GM12872 (cell line): ENCODE data around the gene WDR73.

ENCODE experiments used
- TF ChIP-seq, protein P1 (sequence below): IDR thresholded peaks from 3 replicates; pipeline ENCODE4 v1.5.1; 2011; ENCODE audit warnings: low read depth, mild to moderate bottlenecking, low read length, moderate library complexity; ENCODE audit not compliant: insufficient read depth

The WDR73 gene

DNA sequence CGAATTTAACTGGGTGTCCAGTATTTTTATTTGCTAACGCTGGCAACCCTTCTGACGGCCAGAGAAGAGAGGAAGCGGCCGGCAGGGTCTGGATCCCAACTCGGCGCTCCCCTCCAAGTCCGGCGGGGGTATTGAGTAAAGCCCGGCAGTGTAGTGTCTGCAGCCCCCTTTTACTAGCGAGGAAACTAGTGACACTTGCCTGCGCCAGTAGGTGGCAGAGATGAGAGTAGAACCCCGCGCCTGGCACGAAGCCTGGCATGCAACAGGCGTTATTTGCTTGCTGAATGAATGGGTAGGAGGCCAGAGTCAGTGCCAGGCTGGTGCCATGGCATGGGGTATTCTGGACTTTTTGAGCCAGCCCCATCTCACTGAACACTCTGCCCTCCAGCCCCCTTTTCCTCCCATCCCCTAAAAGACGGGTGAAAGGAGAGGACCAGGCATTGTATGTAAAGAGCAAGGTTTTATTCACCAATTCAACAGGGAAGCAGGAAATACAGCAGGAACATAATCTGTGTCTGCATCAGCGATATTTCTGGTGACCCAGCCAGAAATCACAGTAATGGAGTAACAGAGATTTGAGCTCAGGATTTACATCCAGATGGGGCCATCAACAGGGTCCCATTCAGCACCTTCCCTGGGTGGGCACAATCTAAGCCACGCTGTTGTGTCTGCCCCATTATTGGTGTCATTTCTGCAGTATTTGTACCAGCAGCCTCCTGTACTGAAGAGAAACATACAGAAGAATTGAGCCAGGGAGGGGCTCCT lies 788 bp upstream of the WDR73 start:
- TF ChIP-seq, protein P1, sequence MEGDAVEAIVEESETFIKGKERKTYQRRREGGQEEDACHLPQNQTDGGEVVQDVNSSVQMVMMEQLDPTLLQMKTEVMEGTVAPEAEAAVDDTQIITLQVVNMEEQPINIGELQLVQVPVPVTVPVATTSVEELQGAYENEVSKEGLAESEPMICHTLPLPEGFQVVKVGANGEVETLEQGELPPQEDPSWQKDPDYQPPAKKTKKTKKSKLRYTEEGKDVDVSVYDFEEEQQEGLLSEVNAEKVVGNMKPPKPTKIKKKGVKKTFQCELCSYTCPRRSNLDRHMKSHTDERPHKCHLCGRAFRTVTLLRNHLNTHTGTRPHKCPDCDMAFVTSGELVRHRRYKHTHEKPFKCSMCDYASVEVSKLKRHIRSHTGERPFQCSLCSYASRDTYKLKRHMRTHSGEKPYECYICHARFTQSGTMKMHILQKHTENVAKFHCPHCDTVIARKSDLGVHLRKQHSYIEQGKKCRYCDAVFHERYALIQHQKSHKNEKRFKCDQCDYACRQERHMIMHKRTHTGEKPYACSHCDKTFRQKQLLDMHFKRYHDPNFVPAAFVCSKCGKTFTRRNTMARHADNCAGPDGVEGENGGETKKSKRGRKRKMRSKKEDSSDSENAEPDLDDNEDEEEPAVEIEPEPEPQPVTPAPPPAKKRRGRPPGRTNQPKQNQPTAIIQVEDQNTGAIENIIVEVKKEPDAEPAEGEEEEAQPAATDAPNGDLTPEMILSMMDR: peak; percentile 77

DNA sequence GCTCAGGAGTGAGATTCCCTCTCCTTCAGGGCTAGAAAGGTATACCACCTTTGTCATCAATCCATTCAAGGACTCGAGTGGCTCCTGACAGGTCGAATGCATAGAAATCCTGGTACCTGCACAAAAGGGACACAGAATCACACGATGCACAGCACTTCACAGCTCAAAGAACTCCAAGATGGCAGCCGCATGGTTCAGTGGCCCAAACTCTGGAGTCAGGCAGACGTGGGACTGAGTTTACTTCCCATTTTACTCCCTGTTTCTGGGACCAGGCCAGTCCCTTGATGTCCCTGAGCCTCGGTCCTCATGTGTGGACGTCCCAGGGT lies 536 bp downstream of the WDR73 start:
- TF ChIP-seq, protein P1: no peak

DNA sequence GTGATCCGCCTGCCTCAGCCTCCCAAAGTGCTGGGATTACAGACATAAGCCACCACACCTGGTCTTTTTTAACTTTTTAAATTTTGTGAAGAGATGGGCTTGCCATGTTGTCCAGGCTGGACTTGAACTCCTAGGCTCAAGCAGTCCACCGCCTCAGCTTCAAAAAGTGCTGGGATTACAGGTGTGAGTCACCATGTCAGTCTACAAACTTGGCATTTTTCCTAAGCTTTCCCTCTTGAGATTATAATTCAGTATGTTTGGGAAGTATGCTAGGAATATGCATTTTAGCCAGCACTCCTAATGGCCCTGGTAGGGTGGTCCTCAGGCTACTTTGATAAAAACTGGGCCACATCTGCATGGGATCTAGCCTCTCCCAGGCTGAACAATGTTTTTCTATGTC lies 4.4 kb downstream of the WDR73 start:
- TF ChIP-seq, protein P1: no peak

DNA sequence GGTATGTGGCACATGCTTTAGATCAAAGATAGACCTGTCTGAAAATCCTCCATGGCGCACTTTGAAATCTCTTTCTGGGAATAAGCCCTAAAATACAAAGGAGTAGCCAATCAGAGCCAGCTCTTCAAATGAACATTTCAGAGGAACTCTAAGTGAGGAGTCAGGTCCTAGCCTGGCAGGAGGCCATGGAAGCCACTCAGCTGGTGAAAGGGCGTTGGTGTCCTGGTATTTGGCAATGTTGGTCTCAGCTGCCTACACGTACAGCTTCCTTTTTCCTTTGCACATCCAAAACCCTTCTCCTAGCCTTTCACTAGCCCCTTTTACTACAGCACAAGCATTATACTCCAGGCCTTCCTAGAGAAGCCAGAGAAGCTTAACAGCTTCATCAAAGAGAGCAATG lies 5.5 kb downstream of the WDR73 start:
- TF ChIP-seq, protein P1: no peak

DNA sequence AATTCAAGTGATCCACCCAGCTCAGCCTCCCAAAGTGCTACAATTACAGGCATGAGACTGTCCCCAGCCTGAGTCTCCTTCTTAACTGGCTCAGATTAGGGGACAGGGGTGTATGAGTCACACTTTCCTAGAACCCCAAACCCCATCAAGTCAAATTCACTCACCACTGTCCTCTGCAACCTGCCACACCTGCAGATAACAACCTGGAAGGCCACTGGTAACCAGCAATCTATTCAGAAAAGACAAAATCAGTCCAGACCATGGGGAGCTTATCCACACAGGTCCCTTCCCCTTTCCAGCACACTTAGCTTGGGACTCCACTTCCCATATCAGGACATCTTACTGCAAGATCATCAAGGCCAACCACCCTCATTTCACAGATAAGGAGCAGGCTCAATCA lies 6.4 kb downstream of the WDR73 start:
- TF ChIP-seq, protein P1: no peak

DNA sequence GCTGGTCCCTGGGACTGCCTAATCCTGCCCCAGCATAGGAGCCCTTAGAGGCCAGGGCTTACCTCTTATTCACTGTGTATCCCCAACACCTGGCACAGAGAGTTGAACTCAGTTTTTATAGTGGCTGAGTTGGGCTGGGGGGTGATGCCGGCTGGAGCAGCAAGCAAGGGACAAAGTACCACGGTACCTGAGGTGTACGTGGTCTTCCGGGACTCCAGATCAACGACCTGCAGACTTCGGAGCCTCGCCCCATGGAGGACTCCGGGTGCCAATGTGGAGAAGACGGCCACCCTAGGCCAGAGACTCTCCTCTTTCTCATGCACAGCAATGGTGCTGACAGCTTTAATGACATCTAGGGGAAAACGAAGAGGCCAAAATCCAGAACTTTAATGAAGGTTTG lies 8.1 kb downstream of the WDR73 start:
- TF ChIP-seq, protein P1: no peak

DNA sequence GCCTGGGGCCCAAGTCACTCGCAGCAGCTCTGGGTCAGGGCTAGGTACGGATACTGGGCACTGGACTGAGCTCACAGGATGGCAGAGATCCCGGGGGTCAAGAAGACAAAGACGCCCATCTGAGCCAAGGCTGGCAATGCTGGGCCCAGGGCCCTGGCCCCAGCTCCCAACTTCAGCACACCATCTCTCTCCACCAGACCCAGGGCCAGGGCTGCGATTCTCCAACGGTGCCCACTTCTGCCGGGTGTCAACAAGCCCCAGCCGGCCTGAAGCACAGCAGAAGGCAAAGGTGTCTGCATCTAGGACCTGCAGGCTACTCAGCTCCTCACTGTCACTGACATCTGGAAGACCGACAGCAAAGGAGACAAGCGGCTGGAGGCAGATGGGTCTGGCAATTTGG lies 8.6 kb downstream of the WDR73 start:
- TF ChIP-seq, protein P1: no peak
